Spleen (tissue), 7 donors: ENCODE data around the gene UGCG.

ENCODE experiments used
- CTCF ChIP-seq, 11 experiments: fragments of 200-600 bp in 7 of 11; fragments of 450-650 bp in 4 of 11; sonication (generic) in 4 of 11; IDR thresholded peaks in 8 of 11; conservative IDR thresholded peaks in 3 of 11; 1 replicate in 7 of 11; 2 replicates in 4 of 11; pipeline versions ENCODE4 v1.4.0 to v1.8.0; 2016 to 2021; ENCODE audit warnings: antibody characterized with exemption in 11 of 11, inconsistent platforms in 4 of 11, mild to moderate bottlenecking in 1 of 11
- POLR2A ChIP-seq, 3 donors: fragments of 450-650 bp; IDR thresholded peaks; one replicate each; pipeline ENCODE4 v1.5.1; 2017; ENCODE audit warnings: antibody characterized with exemption in 3 of 3, mild to moderate bottlenecking in 1 of 3
- donor health status: DM: no; HTN: no; CAD: no; lungs with moderate emphysema.
- donor health status: DM: no; HTN: no; CAD: no.
- donor health status: DM: no; HTN: no; CAD: no.

- TF ChIP-seq CTCF (IDR thresholded peaks at IDR 0.05 in 8 of 11, conservative IDR thresholded peaks at IDR 0.05 in 3 of 11) (no peak), POLR2A (IDR thresholded peaks at IDR 0.05) (no peak)
These were observed 40.7 kb downstream of the UGCG start for GRCh38 chr9:111937301-111937700.
